Upper lobe of left lung (tissue), 6 donors: ENCODE data around the gene APOBEC2. TPM values are rescaled to one million over a fixed set of nuclear protein-coding genes. Genes with fewer than 3 reads are reported as not detected.
A peak's percentile ranks its signal among the peaks of the same experiment; 100 is the strongest.

Experiments used
- ATAC-seq, 2 donors: fragments of 200-7000 bp; cut with Tn5 transposase; one replicate each; pipeline ENCODE4 v1.9.1; 2022; ENCODE audit warnings: mild to moderate bottlenecking in 2 of 2, moderate library complexity in 2 of 2; ENCODE audit not compliant: low FRiP score in 2 of 2
- DNase-seq, 2 donors: peaks; one replicate each; pipeline ENCODE4 v3.0.0-alpha.2; 2019 to 2020
- H3K27ac ChIP-seq, 4 donors: fragments of 200-600 bp; sonication (generic); one replicate each; pipeline ENCODE4 v1.5.1; 2016 to 2019
- H3K27me3 ChIP-seq, 4 donors: fragments of 200-600 bp; sonication (generic); one replicate each; pipeline ENCODE4 v1.5.1; 2017 to 2019
- H3K36me3 ChIP-seq, 4 donors: fragments of 200-600 bp; sonication (generic); one replicate each; pipeline ENCODE4 v1.5.1; 2016 to 2019
- H3K4me1 ChIP-seq, 4 donors: fragments of 200-600 bp; sonication (generic); one replicate each; pipeline ENCODE4 v1.5.1; 2018 to 2019
- H3K4me3 ChIP-seq, 4 donors: fragments of 200-600 bp; sonication (generic); one replicate each; pipeline ENCODE4 v1.5.1; 2017 to 2019; ENCODE audit warnings: mild to moderate bottlenecking in 2 of 4, moderate library complexity in 1 of 4
- H3K9me3 ChIP-seq, 4 donors: fragments of 200-600 bp; sonication (generic); one replicate each; pipeline ENCODE4 v1.5.1; 2018 to 2019
- EP300 ChIP-seq, 4 donors: sonication (generic); formaldehyde crosslinking; IDR thresholded peaks; one replicate each; pipeline ENCODE4 v1.5.1; 2017; ENCODE audit warnings: antibody characterized with exemption in 4 of 4, control low read depth in 2 of 4
- POLR2A ChIP-seq, 4 donors: fragments of 450-650 bp; IDR thresholded peaks; one replicate each; pipeline ENCODE4 v1.5.1; 2016 to 2017; ENCODE audit warnings: antibody characterized with exemption in 4 of 4, mild to moderate bottlenecking in 2 of 4
- POLR2AphosphoS5 ChIP-seq, 2 donors: sonication (generic); formaldehyde crosslinking; IDR thresholded peaks; one replicate each; pipeline ENCODE4 v1.5.1; 2017; ENCODE audit warnings: antibody characterized with exemption in 2 of 2
- WGBS, 2 donors: methylation state at CpG; one replicate each; pipeline ENCODE4 v1.1.5; 2017 to 2018; 5-methylcytosine and 5-hydroxymethylcytosine counted together
- total RNA-seq, 6 donors: library from RNA; depleted of rRNA in 4 of 6; stranded (reverse); fragments of >200 nt in 4 of 6; gene quantifications; one replicate each; pipeline versions ENCODE4 v1.1.0 to v1.2.1, GENCODE V29; 2016 to 2021
- TF ChIP-seq, protein P1 (sequence below), 6 experiments: fragments of 450-650 bp in 4 of 6; fragments of 200-600 bp in 2 of 6; sonication (generic) in 2 of 6; IDR thresholded peaks; one replicate each; pipeline ENCODE4 v1.5.1; 2016 to 2019; ENCODE audit warnings: antibody characterized with exemption in 6 of 6
- donor health status: DM: no; HTN: no; CAD: no; lungs with moderate emphysema.
- donor health status: DM: no; HTN: yes; CAD: no; lungs with severe emphysema.

The APOBEC2 gene
- total RNA-seq, 6 donors from 2014 or later = not detected

DNA sequence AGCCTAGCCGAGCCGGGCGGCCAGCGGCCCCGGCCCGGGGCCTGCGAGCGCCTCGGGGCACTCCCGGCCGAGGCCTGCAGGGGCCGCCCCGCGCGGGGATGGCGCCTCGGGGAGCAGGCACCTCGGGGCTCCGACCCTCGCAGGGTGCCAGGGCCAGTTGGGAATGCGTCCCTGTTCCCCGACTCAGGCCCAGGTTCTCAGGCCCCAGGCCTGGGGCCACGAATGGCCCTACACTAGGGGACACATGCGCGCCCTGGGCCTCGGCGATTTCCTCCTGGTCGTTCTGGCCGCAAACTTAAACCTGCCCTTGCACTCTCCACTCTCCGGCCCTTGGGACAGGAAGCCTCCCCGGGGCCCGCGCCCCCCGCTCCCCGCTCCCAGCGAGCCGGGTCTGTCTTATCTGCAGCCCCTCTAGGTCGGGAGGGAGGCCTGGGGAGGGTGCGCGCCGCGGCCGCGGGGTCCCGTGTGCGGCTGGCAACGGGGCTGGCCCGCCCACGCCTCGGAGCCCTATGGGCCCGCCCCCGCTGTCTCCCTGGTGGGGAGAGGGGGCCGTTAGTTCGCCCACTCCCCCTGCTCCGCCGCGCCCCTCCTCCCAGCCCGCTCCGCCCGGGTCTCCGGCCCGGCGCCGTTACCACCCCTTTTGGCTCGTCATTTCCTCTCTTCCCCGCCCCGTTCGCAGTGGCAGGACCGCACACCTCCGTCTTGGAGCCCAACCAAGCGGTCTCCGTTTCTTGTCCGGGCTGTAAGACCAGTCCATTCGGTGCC is 20.4 kb downstream of the APOBEC2 start:
- no peaks in the 10 kb centered on the region for H3K27me3 ChIP-seq
- 0% methylated on average over 19 to 50 of the region's 74 CpGs for WGBS, 2 donors
- DNase-seq = peak; percentile 94 to 95
- H3K4me1 ChIP-seq = peaks cover 32 to 43% (median 37%) of the 10 kb centered on the region in 4 donors
- peaks cover 0 to 18% (median 2%) of the 10 kb centered on the region in 4 donors for H3K36me3 ChIP-seq
- H3K27ac ChIP-seq = peak overlapping the region; percentile 99 to 100 (median 99)
- TF ChIP-seq POLR2A (IDR thresholded peaks at IDR 0.05) = peak in 3 of 4 donors; percentile 90 to 95 (median 94)
- TF ChIP-seq POLR2AphosphoS5 (IDR thresholded peaks at IDR 0.05) = peak; percentile 77 to 93
- TF ChIP-seq EP300 (IDR thresholded peaks at IDR 0.05) = peak in 1 of 4 donors; percentile 20
- TF ChIP-seq, protein P1, sequence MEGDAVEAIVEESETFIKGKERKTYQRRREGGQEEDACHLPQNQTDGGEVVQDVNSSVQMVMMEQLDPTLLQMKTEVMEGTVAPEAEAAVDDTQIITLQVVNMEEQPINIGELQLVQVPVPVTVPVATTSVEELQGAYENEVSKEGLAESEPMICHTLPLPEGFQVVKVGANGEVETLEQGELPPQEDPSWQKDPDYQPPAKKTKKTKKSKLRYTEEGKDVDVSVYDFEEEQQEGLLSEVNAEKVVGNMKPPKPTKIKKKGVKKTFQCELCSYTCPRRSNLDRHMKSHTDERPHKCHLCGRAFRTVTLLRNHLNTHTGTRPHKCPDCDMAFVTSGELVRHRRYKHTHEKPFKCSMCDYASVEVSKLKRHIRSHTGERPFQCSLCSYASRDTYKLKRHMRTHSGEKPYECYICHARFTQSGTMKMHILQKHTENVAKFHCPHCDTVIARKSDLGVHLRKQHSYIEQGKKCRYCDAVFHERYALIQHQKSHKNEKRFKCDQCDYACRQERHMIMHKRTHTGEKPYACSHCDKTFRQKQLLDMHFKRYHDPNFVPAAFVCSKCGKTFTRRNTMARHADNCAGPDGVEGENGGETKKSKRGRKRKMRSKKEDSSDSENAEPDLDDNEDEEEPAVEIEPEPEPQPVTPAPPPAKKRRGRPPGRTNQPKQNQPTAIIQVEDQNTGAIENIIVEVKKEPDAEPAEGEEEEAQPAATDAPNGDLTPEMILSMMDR (IDR thresholded peaks at IDR 0.05) = peak; percentile 40 to 89 (median 58)
- H3K9me3 ChIP-seq = no peaks in the 10 kb centered on the region
- H3K4me3 ChIP-seq = peak overlapping the region; percentile 84 to 97 (median 91)
- ATAC-seq = peak; percentile 0 to 48

DNA sequence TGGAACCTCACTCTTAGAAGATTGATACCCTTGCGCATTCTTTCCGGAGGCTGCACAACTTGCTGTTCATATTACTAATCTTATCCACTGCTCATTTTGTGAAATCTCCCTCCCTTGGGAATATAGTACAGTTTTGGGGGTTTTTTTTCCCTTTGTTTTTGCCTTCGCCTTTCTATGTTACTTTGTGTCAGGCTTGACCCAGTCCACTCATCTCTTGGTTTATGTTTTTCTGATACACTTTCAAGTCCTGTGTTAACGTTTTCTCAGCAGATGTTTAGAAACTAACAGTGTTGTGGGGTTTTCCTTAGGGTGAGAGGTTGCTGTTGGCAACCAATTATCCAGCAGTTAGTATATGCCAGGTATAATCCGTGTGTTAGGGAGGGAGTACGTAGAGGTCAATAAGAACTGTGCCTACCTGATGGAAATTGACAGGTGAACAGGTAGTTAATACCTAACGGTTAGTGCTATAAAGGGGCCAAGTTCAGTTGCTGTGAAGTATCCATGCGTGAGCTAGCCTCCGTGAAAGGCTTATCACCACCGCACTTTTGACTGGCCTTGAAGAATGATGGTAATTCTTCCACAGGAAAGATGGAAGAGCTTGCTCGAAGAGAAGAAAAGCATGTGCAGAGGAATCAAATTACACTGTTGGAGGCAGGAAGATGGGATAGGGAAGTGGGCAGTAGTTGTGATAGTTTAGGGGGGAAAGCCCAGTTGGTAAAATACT is 21.1 kb downstream of the APOBEC2 start:
- peaks cover 32 to 43% (median 37%) of the 10 kb centered on the region in 4 donors for H3K4me1 ChIP-seq
- peak overlapping the region; percentile 99 to 100 (median 99) for H3K27ac ChIP-seq
- no peaks in the 10 kb centered on the region for H3K9me3 ChIP-seq
- TF ChIP-seq EP300 (IDR thresholded peaks at IDR 0.05) (no peak), POLR2AphosphoS5 (IDR thresholded peaks at IDR 0.05) (no peak), POLR2A (IDR thresholded peaks at IDR 0.05) (no peak)
- H3K4me3 ChIP-seq = peak overlapping the region; percentile 84 to 97 (median 91)
- DNase-seq (no peak), ATAC-seq (no peak)
- WGBS, 2 donors = 6 to 7% methylated on average over 11 of the region's 11 CpGs
- H3K27me3 ChIP-seq = no peaks in the 10 kb centered on the region
- peaks cover 0 to 15% (median 0%) of the 10 kb centered on the region in 4 donors for H3K36me3 ChIP-seq

DNA sequence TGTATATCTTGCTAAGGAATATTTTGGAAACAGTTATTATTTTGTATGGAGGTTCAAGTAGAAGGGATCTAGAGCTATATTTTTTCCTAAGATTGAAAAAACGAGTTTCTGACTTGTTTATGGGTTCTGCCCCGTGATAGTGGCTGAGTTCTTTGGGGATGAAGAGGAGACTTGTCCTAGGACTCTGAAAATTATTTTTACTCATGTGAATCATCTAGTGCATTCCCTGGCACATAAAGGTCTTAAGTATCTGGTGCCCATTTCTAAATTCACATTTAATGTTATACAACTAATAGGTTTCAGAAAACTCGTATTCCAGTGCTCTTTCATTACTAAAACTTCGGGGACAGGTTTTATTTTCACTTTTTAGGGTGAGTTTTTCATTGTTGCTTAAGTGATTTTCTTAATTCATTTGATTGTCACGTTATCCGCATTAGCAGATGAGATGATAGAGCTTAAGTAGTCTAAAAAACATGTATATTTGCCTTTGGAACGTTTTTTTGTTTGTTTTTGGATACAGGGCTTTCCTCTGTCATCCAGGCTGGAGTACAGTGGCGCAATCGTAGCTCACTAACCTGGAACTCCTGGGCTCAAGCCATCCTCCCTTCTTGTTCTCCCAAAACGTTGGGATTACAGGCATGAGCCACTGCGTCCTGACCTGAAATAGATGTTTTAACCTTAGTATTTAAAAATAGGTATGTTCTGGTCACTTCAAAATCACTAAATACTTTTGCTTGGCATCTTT is 21.9 kb downstream of the APOBEC2 start:
- Histone ChIP-seq H3K9me3 (no peaks in the 10 kb centered on the region), H3K27ac (peak overlapping the region; percentile 99 to 100 (median 99)), H3K27me3 (no peaks in the 10 kb centered on the region), H3K4me3 (peak overlapping the region in 3 of 4 donors; percentile 84 to 97 (median 93)), H3K36me3 (peaks cover 2 to 15% (median 5%) of the 10 kb centered on the region in 4 donors), H3K4me1 (peaks cover 32 to 43% (median 37%) of the 10 kb centered on the region in 4 donors)
- no peak for ATAC-seq
- TF ChIP-seq, protein P1 (IDR thresholded peaks at IDR 0.05) = no peak
- no peak for TF ChIP-seq POLR2AphosphoS5 (IDR thresholded peaks at IDR 0.05)
- TF ChIP-seq EP300 (IDR thresholded peaks at IDR 0.05) = no peak
- no peak for TF ChIP-seq POLR2A (IDR thresholded peaks at IDR 0.05)
- 47 to 57% methylated on average over 11 of the region's 11 CpGs for WGBS, 2 donors
- peak in 1 of 2 donors; percentile 33 for DNase-seq

DNA sequence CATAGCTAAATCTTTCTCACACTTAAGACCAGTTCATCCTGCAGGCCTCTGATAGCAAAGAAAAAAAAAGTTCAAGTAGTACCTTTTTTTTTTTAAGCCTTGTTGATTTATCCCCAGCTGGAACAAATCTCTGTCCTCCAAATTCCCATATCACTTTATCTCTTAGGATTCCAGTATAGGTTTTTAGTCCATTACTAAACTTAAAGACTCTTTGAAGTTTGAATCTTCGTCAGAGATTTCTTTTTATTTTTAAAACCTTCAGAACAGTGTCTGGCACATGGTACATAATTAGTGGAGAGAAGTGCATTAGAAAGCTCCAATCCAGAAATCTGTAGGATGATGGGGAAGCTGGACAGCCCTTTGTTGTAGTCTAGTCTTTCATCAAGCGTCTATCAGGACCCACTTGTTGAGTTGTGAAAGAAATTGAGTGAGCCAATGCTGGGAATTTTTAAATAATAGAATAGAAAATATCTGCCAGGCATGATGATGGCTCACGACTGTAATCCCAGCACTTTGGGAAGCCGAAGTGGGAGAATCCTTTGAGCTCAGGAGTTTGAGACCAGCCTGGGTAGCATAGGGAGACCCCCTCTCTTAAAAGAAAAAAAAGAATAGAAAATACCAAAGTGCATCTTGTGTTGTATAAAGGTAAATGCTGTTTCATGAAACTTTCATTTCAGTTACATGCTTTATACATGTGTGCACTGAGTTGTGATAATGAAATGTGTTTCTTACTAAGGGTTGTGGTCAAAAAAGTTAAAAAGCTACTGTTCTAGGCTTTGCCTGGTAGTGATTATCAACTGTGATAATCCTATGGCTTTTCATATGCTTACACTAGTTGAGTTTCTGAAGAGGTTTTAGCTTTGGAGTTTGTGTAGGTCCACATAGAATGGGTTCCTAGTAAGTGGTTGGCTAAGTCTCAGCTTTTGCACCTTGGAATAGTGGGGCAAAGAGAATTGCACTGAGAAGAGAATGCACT is 22.9 kb downstream of the APOBEC2 start:
- WGBS, 2 donors = 80 to 82% methylated on average over 4 of the region's 4 CpGs
- Histone ChIP-seq H3K9me3 (no peaks in the 10 kb centered on the region), H3K36me3 (peaks cover 7 to 21% (median 9%) of the 10 kb centered on the region in 4 donors), H3K27me3 (no peaks in the 10 kb centered on the region), H3K4me1 (peaks cover 30 to 42% (median 33%) of the 10 kb centered on the region in 4 donors), H3K27ac (peak overlapping the region in 2 of 4 donors; percentile 99 to 100), H3K4me3 (no peak overlapping the region)
- no peak for DNase-seq
- ATAC-seq = no peak
- no peak for TF ChIP-seq POLR2AphosphoS5 (IDR thresholded peaks at IDR 0.05)
- no peak for TF ChIP-seq POLR2A (IDR thresholded peaks at IDR 0.05)
- TF ChIP-seq EP300 (IDR thresholded peaks at IDR 0.05) = no peak
- TF ChIP-seq, protein P1 (IDR thresholded peaks at IDR 0.05) = no peak
